LNCAP (cell line): ENCODE results near the gene NKX6-1.

Experiments used
- TF ChIP-seq, protein P1 (sequence below): fragments of 450-650 bp; IDR thresholded peaks from 2 replicates; pipeline ENCODE4 v1.5.1; 2017; ENCODE audit warnings: mild to moderate bottlenecking

The NKX6-1 gene

DNA sequence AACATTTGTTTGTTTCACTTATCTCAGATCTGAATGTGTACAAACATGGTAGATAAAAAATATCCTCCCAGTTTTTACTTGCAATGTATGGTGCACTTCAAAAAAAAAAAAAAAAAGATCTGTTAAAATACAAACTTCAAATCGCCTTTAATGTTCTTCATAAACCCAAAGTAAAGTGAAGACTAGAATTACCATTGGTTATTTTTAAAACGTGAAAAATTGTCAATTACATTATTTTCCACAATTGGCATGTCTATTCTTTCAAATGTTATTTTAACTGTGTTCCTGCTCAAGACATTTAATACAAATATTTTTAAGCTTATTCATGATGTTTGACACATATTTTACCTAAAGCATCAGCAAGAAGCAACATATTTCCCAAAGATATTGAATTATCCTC is 5.0 kb downstream of the NKX6-1 start:
- TF ChIP-seq, protein P1, sequence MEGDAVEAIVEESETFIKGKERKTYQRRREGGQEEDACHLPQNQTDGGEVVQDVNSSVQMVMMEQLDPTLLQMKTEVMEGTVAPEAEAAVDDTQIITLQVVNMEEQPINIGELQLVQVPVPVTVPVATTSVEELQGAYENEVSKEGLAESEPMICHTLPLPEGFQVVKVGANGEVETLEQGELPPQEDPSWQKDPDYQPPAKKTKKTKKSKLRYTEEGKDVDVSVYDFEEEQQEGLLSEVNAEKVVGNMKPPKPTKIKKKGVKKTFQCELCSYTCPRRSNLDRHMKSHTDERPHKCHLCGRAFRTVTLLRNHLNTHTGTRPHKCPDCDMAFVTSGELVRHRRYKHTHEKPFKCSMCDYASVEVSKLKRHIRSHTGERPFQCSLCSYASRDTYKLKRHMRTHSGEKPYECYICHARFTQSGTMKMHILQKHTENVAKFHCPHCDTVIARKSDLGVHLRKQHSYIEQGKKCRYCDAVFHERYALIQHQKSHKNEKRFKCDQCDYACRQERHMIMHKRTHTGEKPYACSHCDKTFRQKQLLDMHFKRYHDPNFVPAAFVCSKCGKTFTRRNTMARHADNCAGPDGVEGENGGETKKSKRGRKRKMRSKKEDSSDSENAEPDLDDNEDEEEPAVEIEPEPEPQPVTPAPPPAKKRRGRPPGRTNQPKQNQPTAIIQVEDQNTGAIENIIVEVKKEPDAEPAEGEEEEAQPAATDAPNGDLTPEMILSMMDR, result no peak

DNA sequence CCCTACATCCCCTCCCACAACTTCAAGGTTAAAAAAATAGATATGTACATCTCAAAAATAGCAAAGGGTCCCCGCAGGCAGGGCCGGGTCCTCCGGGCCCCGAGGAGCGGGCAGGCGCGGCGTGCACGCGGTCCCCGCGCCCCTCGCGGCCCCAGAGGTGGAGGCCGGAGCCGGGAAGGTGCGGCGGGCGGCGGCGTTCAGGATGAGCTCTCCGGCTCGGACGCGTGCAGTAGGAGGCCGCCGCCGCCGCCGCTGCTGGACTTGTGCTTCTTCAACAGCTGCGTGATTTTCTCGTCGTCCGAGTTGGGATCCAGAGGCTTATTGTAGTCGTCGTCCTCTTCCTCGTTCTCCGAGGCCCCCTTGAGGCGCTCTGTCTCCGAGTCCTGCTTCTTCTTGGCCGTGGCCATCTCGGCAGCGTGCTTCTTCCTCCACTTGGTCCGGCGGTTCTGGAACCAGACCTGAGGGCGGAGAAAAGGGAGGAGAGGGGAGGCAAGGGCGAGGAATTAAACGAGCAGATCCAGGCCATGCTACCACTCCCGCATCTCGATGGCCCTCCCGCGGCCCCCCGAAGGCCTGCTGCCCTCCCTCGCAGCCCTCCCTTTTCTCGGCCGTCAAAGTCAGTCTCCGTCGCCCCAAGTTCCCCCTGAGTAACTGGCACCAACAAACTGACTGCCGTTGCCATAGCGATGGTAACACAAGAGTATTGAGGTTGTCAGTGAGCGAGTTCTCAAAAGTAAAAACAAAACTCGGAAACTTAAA is 5.8 kb downstream of the NKX6-1 start:
- TF ChIP-seq, protein P1, result no peak

DNA sequence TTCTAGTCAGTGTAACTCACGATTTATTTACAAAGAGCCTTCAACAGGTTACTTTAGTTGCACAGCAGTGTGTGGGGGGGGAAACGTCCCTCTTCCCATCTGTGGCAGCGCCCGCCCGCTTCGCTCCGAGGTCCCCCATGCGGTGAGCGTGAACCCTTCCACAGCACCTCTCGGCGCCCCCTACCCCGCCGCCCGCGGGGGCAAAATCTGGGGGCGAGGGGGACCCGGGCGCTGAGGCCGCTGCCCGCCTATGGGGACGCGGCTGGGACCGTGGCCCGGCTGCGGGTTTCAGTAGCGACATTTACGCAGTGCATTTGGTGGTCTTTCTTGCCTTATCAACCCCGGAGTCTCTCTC is 6.4 kb downstream of the NKX6-1 start:
- TF ChIP-seq, protein P1, result no peak

DNA sequence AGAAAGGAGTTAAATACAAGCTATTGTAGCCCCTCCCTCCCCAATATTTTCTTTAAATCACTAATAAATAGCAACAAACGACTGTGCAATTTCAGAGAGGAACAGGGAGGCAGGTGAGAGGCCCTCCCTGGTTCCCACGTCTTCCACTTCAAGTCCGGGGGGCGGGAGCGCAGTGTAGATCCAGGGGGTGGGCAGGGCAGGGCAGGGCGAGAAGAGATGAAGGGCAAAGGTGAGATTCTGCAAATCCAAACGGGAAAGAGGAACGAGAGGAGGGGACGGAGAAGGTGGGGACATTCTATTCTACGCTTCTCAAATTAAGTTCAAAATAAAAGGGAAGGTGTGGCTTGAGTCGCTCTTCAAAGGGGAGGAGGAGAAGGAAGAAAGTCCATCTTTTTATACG is 6.8 kb downstream of the NKX6-1 start:
- TF ChIP-seq, protein P1, result no peak

DNA sequence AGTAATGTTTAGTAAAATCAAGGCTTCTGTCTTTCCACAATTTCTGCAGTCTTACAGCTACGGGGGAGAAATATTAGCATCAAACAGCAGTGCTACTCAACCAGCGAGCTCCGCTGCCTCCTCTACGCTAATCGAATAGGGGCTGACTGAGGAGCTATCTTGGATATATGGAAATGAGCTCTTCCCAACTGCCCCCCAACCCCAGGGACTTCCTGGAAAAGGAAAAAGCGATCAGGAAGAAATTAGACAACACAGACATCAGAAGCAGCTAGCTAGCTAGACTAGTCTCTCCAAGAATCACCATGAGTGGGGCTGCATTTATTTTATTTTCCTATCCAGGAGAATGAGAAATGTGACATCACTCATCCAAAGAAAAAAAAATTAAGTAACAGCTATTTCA is 7.6 kb downstream of the NKX6-1 start:
- TF ChIP-seq, protein P1, result no peak

DNA sequence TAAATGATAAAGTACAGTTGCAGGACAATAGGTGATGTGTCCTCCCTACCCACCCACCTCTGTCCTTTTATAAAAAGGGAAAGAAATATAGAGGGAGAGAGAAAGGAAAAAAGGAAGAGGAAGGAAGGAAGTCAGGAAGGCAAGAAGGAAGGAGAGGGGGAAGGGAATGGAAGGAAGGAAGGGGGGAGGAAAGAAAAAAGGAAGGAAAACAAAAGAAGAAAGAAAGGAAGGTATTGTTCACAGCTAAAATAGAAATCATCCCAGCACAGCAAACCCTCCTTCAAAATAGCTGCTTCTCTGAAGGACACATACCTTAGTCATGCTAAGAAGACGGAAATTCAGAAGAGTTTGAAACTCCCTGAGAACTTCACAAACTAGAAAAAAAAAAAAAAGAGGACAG is 8.4 kb downstream of the NKX6-1 start:
- TF ChIP-seq, protein P1, result no peak

DNA sequence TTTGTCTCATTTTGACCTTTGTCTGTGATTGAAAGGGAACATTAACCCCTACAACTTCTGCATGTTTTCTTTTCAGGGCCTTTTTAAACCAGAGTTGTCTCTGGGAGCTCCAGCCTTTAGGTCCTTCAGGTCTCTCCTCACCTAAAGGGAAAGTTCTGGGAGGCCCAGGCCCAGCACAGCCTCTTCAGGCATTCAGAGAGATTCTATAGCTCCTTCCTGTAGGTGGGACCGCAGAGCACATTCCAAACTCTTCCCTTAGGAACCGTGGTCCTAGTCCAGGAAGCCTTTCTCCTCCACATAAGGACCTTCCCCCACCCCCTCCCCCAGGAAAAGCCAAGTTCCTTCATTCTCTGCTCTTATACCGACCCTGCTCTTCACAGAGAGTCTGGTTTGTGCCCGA is 14.9 kb downstream of the NKX6-1 start:
- TF ChIP-seq, protein P1, result no peak

DNA sequence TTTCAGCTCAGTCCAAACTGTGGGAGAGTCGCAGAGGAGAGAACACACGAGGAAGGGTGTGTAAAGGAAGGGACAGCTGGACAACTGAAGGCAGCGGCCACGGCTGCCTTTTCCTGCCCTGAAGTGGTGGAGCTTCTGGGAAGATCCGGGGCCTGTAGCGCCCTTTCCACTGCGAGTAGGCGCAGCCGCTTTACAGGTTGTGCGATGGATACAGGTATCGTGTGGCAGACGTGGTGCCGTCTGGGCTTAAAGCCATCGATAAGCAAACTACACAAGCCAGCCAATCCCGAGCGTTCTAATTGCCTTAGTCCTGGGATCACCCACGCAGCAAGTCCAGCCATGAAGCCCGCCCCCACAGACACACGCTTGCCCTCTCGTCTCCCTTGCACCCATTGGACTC is 15.4 kb downstream of the NKX6-1 start:
- TF ChIP-seq, protein P1, result no peak
